CD4-positive, alpha-beta T cell treated with Interleukin-10 for 1 hour (primary cell): Measurements from ENCODE around the gene CDADC1.
"Not testable (repeated sequence)": the region's sequence is repeated elsewhere in the genome, so short reads cannot be mapped to it uniquely, and the experiment has no call there.

Experiments used
- DNase-seq: peaks from one replicate; pipeline ENCODE4 v3.0.0-alpha.2; 2020

The CDADC1 gene

GRCh38 chr13:49319951-49320350 lies 72.2 kb downstream of the CDADC1 start:
- no peak for DNase-seq

GRCh38 chr13:49320975-49321374 lies 73.2 kb downstream of the CDADC1 start:
- no peak for DNase-seq

- DNase-seq, result no peak
Observed at GRCh38 chr13:49322702-49323101, 75.0 kb downstream of the CDADC1 start.

GRCh38 chr13:49323344-49323743 lies 75.6 kb downstream of the CDADC1 start:
- no peak for DNase-seq

- DNase-seq, result no peak
Observed at GRCh38 chr13:49326222-49326917, 78.6 kb downstream of the CDADC1 start.

DNA sequence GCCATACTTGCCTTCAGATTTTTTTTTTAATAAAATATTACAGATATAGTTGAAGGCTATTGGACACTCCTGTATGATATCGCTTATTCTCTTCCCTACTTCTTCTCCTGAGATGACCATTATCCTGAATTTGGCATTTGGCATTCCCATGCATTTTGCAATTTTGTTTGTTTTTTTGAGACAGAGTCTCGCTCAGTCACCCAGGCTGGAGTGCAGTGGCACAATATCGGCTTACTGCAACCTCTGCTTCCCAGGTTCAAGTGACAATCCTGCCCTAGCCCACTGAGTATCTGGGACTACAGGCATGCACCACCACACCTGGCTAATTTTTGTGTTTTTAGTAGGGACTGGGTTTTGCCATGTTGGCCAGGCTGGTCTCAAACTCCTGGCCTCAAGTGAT lies 79.4 kb downstream of the CDADC1 start:
- DNase-seq, result not testable (repeated sequence)

- DNase-seq, result no peak
Observed at GRCh38 chr13:49329831-49330545, 82.3 kb downstream of the CDADC1 start.

- no peak for DNase-seq
Observed at GRCh38 chr13:49330546-49330864, 82.8 kb downstream of the CDADC1 start.

DNA sequence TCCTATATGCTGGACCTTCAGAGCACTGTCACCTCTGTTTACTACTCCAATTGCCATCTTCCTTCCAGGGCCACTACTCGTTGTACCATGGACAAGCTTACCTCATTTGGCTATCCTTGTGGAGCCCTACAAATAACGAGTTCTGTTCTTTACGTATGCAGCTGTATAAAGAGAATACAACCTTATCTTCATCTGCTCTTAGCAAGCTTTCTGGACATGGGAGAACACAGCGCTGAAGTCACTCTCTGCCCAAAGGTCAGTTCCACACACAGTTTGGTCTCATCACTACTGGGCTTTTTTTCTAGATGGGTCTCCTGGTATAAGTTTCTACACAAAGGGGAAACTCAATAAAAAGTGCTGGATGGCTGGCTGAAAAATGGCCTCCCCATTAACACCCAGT lies 88.9 kb downstream of the CDADC1 start:
- DNase-seq, result no peak

GRCh38 chr13:49340161-49340560 lies 92.4 kb downstream of the CDADC1 start:
- DNase-seq, result no peak

GRCh38 chr13:49341517-49341916 lies 93.8 kb downstream of the CDADC1 start:
- no peak for DNase-seq

- DNase-seq, result no peak
Observed at GRCh38 chr13:49341941-49342340, 94.2 kb downstream of the CDADC1 start.

GRCh38 chr13:49342454-49342853 lies 94.7 kb downstream of the CDADC1 start:
- no peak for DNase-seq
